Natural killer cell (primary cell): ENCODE data around the gene RTP5. TPM values are rescaled to one million over a fixed set of nuclear protein-coding genes. Genes with fewer than 3 reads are reported as not detected.

Experiments
- ATAC-seq, 3 donors: fragments of 150-1000 bp in 2 of 3; fragments of 200-7000 bp in 1 of 3; cut with Tn5 transposase; 1 replicate in 1 of 3; 2 replicates in 2 of 3; pipeline ENCODE4 v1.10.0; 2021; ENCODE audit warnings: mild to moderate bottlenecking in 2 of 3, moderate library complexity in 2 of 3
- DNase-seq, 2 donors: peaks; one replicate each; pipeline versions ENCODE4 v3.0.0 to v3.0.0-alpha.2; 2013 to 2021; ENCODE audit warnings: mixed read lengths in 1 of 2
- H3K27ac ChIP-seq: one replicate; pipeline ENCODE4 v1.5.1; 2013; ENCODE audit warnings: mild to moderate bottlenecking, low read length
- H3K27me3 ChIP-seq: one replicate; pipeline ENCODE4 v1.6.1; 2013; ENCODE audit warnings: low read length; ENCODE audit not compliant: control insufficient read depth, insufficient read depth
- H3K36me3 ChIP-seq: one replicate; pipeline ENCODE4 v1.6.1; 2013; ENCODE audit warnings: low read length; ENCODE audit not compliant: control insufficient read depth, insufficient read depth
- H3K4me1 ChIP-seq: one replicate; pipeline ENCODE4 v1.6.1; 2013; ENCODE audit warnings: low read length; ENCODE audit not compliant: control insufficient read depth, insufficient read depth
- H3K4me3 ChIP-seq: one replicate; pipeline ENCODE4 v1.5.1; 2013; ENCODE audit warnings: low read length
- H3K9me3 ChIP-seq: one replicate; pipeline ENCODE4 v1.6.1; 2013; ENCODE audit warnings: low read length; ENCODE audit not compliant: control insufficient read depth, insufficient read depth
- H3K27ac Mint-ChIP-seq, 2 donors: one replicate each; pipeline ENCODE4 v1.8.0; 2022; ENCODE audit warnings: mild to moderate bottlenecking in 2 of 2, mixed read lengths in 2 of 2, moderate library complexity in 1 of 2
- H3K27me3 Mint-ChIP-seq, 2 donors: one replicate each; pipeline ENCODE4 v1.8.0; 2022; ENCODE audit warnings: low read depth in 2 of 2, mixed read lengths in 2 of 2
- H3K36me3 Mint-ChIP-seq: one replicate; pipeline ENCODE4 v1.8.0; 2022; ENCODE audit warnings: mixed read lengths
- H3K4me1 Mint-ChIP-seq, 2 donors: one replicate each; pipeline ENCODE4 v1.8.0; 2022; ENCODE audit warnings: mixed read lengths in 2 of 2
- H3K4me3 Mint-ChIP-seq: one replicate; pipeline ENCODE4 v1.8.0; 2022; ENCODE audit warnings: mild to moderate bottlenecking, moderate library complexity, mixed read lengths
- H3K9me3 Mint-ChIP-seq, 2 donors: one replicate each; pipeline ENCODE4 v1.8.0; 2022; ENCODE audit warnings: mixed read lengths in 2 of 2
- CTCF ChIP-seq: fragments of 200-600 bp; IDR thresholded peaks from one replicate; pipeline ENCODE4 v1.8.0; 2022; ENCODE audit warnings: antibody characterized with exemption
- WGBS: methylation state at CpG from one replicate; pipeline ENCODE4 v1.1.7; 2013; ENCODE audit warnings: missing lambda C conversion rate; ENCODE audit not compliant: insufficient coverage; 5-methylcytosine and 5-hydroxymethylcytosine counted together
- intact Hi-C: fragments of 100-400 bp; cut with micrococcal nuclease; formaldehyde crosslinking; loops from one replicate; pipeline ENCODE4 v1.14.2; 2022
- total RNA-seq, 4 donors: library from RNA; stranded (reverse); fragments of 120-200 nt in 1 of 4; gene quantifications; one replicate each; pipeline versions ENCODE4 v1.2.3 to v1.2.4, GENCODE V29; 2013 to 2022

Gene RTP5
- total RNA-seq, 3 donors from 2014 or later (not counting 1 experiment from before 2014, with no cell fraction given) = 0.47 to 1.7 (median 0.68) TPM

- DNase-seq (no peak), ATAC-seq (no peak)
- no peaks in the 10 kb centered on the region for H3K36me3 ChIP-seq
- no peaks in the 10 kb centered on the region for H3K9me3 Mint-ChIP-seq
- no peak overlapping the region for H3K4me3 Mint-ChIP-seq
- no peak overlapping the region for H3K27ac ChIP-seq
- H3K27me3 Mint-ChIP-seq = no peaks in the 10 kb centered on the region
- H3K36me3 Mint-ChIP-seq = no peaks in the 10 kb centered on the region
- TF ChIP-seq CTCF = no peak
- no peaks in the 10 kb centered on the region for H3K9me3 ChIP-seq
- H3K27ac Mint-ChIP-seq = no peak overlapping the region
- peaks cover 32% of the 10 kb centered on the region for H3K4me1 ChIP-seq
- 94% methylated on average over 16 of the region's 16 CpGs for WGBS
- H3K27me3 ChIP-seq = no peaks in the 10 kb centered on the region
- H3K4me1 Mint-ChIP-seq = peaks cover 27 to 49% of the 10 kb centered on the region in 2 donors
- no peak overlapping the region for H3K4me3 ChIP-seq
- intact Hi-C loops = loop anchor here (10.0 kb wide), 1 partner anchor 531 kb away; the partner anchor contains the start of gene FARP2
Measured at GRCh38 chr2:241885291-241885945, 15.9 kb downstream of the RTP5 start.

- ATAC-seq = no peak
- Mint-ChIP-seq H3K4me3 (no peak overlapping the region), H3K27me3 (no peaks in the 10 kb centered on the region), H3K36me3 (no peaks in the 10 kb centered on the region), H3K4me1 (peaks cover 23 to 45% of the 10 kb centered on the region in 2 donors), H3K9me3 (no peaks in the 10 kb centered on the region), H3K27ac (no peak overlapping the region)
- H3K27me3 ChIP-seq = no peaks in the 10 kb centered on the region
- no peak for TF ChIP-seq CTCF
- 73% methylated on average over 15 of the region's 15 CpGs for WGBS
- no peak overlapping the region for H3K27ac ChIP-seq
- H3K36me3 ChIP-seq = no peaks in the 10 kb centered on the region
- intact Hi-C loops = loop anchor here (10.0 kb wide), 1 partner anchor 531 kb away; the partner anchor contains the start of gene FARP2
- peaks cover 25% of the 10 kb centered on the region for H3K4me1 ChIP-seq
- DNase-seq = no peak
- H3K9me3 ChIP-seq = no peaks in the 10 kb centered on the region
- no peak overlapping the region for H3K4me3 ChIP-seq
Measured at GRCh38 chr2:241885946-241886643, 16.6 kb downstream of the RTP5 start.

- intact Hi-C loops = loop anchor here (10.0 kb wide), 1 partner anchor 532 kb away; the partner anchor contains the start of gene FARP2
- TF ChIP-seq CTCF = no peak
- Histone ChIP-seq H3K9me3 (no peaks in the 10 kb centered on the region), H3K27ac (no peak overlapping the region), H3K4me3 (no peak overlapping the region), H3K4me1 (peaks cover 17% of the 10 kb centered on the region), H3K27me3 (no peaks in the 10 kb centered on the region), H3K36me3 (no peaks in the 10 kb centered on the region)
- no peak for DNase-seq
- no peak for ATAC-seq
- Mint-ChIP-seq H3K27ac (no peak overlapping the region), H3K36me3 (no peaks in the 10 kb centered on the region), H3K9me3 (no peaks in the 10 kb centered on the region), H3K27me3 (no peaks in the 10 kb centered on the region), H3K4me3 (no peak overlapping the region), H3K4me1 (peaks cover 14 to 36% of the 10 kb centered on the region in 2 donors)
- WGBS = 94% methylated on average over 19 of the region's 19 CpGs
Measured at GRCh38 chr2:241886840-241887447, 17.4 kb downstream of the RTP5 start.
